HG02885 (cell line): ENCODE results near the gene EFL1.
"Not testable (repeated sequence)": the region's sequence is repeated elsewhere in the genome, so short reads cannot be mapped to it uniquely, and the experiment has no call there.

ENCODE experiments used
- ATAC-seq: cut with Tn5 transposase; IDR thresholded peaks from one replicate; pipeline ENCODE4 v1.9.1; 2021; ENCODE audit warnings: mild to moderate bottlenecking; ENCODE audit not compliant: unreplicated experiment, poor library complexity

EFL1 gene

DNA sequence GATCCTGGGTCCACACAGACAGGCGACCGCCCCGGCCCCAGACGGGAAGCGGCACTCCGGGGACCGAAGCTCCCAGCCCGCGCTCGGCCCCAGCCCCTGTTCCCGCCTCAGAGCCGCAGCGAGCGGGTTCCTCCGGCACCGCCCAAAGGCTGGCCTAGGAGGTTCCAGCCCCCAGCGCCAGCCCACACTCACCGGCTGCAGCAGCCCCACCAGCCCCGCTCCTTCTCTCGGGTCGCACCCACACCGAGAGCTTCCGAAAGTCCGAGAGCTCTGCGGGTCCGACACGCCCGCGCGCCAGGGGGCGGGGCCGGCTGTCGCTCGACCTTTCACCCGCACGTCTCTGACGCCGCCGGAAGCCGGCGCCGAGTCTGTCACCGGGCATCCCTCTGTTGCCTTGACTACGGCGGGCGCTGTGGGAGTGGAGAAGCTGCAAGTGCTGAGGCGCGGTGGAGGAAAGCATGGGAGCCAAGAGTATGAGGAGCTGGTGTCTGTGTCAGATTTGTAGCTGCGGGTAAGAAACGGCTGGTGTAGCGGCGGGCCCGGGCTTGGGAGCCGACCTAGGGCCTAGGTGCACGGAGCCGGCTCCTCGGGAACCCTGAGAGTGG lies at the start of gene EFL1, which contains the start of gene SAXO2:
Gene EFL1 (minus strand): TSS at position 313 of the 605 bp plus-strand sequence. CDS start 956 bp downstream, outside the sequence.
Gene SAXO2 (plus strand): TSS at position 397 of the 605 bp plus-strand sequence. CDS start 62 bp downstream, at position 459.
- peak; percentile 96 for ATAC-seq

DNA sequence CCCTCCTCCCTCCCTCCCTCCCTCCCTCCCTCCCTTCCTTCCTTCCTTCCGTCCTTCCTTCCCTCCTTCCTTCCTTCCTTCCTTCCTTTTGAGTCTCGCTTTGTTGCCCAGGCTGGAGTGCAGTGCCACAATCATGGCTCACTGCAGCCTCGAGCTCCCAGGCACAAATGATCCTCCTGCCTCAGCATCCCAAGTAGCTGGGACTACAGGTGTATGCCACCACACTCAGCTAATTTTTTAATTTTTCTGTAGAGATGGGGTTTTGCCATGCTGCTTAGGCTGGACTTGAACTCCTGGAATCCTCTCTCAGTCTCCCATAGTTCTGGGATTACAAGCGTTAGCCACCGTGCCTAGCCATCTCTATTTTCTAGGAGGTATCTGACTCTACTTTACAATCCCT lies 48.8 kb upstream of the EFL1 start:
- not testable (repeated sequence) for ATAC-seq

DNA sequence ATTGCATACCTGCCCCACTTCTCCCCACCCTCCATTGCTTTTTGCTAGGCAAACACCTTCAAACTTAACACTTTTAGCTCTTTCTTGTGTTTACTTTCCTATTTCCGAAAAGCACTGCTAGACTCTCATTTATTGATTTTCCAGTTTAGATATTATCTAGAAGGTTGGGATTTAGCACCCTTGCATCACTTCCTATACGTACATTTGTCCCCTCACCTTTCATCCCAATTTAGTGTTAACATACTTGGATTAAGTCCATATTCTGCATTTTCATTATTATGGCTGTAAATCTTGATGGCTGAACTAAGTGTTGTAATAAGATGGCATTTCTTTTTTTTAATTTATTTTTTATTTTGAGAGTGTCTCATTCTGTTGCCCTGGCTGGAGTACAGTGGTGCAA lies 47.3 kb upstream of the EFL1 start:
- no peak for ATAC-seq

DNA sequence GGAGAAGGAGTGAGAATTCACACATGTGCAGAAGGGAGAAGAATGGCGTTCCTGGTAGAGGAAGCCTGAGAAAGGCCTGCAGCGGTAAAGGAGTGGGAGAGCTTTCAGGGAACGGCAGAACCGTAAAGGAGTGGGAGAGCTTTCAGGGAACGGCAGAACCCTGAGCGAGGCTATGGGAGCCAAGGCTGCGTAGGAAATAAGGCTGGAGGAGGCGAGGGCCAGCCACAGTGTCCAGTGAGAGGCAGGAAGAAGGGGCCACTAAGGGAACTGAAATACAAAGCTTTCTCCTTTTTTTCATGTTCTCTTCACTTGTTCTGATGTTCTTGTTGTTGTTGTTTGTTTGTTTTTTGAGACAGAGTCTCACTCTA lies 45.2 kb upstream of the EFL1 start:
- ATAC-seq, result no peak

DNA sequence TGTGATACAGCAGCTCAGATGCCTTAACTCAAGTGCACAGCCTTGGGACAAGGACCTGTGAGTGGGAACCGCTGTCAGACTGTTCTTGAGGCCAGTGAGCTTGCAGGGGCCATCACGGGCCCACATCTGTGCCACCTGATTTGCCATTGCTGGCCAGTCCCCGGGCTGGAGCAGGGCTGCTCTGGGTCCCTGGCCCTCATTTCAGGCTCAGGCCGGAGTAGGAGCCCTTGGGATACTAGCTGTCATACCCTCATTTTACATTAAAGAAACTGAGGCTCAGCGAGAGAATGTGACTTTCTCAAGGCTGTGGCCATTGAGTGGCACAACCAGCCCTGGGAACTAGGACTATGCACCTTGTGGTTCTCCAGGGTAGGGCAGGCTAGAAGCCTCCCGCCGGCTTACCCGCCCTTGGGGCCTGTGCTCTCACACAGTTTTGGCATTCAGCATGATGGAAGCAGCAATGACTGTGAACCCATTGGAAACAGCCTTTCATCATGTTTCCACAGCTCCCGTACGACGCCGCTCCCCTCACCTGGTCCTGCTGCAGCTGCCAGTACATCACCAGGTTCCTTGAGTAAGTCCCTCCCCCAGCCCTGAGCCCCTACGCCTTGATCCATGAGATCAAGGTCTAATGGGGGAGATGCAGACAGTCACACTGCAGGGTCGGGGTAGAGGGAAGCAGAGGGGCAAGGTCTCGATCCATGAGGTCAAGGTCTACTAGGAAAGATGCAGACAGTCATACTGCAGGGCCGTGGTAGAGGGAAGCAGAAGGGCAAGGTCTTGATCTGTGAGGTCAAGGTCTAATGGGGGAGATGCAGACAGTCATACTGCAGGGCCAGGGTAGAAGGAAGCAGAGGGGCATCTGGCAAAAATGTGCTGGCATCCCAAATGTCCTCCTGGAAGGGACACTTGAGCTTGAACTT lies 44.5 kb upstream of the EFL1 start:
- ATAC-seq, result no peak

- ATAC-seq, result no peak
Observed at GRCh38 chr15:82305621-82306048, 43.1 kb upstream of the EFL1 start.

GRCh38 chr15:82304778-82305090 lies 42.2 kb upstream of the EFL1 start:
- no peak for ATAC-seq

DNA sequence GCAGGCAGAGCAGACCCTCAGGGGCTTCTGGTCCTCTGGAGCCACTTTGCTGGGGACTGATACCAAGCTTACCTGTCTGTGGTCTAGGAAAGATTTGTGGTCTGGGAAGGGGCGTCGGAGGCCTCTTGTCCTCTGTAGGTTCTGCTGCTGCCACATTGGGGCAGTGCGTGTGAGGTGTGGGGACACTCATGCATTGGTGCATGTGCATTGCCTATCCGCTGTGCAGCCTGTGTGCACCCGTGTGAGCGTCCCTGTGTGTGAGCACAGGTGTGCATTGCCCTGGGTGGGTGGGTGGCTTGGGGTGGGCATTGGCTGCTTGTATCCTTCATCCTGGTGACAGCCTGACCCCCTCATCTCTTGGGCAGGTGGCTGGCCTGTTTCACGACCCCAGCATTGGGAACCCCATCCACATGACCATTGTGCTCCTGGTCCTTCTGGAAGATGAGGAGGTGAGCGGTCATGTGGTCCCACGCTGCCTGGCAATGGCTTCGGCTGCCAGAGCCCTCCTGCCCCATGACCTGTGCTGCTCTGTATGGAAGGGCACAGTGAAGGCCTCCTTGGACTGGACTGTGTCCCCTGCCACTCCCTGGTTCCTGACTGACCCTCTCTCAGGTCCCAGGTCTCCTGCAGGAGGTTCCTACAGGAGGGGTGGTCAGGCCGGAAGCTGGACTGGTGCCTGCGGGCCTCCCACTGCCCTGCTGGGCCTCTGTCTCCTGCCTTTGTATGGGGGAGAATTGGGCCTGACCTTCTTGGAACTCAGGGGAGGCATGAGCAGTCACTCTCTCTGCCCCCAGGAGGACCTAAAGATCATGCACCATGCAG lies 41.6 kb upstream of the EFL1 start:
- no peak for ATAC-seq

DNA sequence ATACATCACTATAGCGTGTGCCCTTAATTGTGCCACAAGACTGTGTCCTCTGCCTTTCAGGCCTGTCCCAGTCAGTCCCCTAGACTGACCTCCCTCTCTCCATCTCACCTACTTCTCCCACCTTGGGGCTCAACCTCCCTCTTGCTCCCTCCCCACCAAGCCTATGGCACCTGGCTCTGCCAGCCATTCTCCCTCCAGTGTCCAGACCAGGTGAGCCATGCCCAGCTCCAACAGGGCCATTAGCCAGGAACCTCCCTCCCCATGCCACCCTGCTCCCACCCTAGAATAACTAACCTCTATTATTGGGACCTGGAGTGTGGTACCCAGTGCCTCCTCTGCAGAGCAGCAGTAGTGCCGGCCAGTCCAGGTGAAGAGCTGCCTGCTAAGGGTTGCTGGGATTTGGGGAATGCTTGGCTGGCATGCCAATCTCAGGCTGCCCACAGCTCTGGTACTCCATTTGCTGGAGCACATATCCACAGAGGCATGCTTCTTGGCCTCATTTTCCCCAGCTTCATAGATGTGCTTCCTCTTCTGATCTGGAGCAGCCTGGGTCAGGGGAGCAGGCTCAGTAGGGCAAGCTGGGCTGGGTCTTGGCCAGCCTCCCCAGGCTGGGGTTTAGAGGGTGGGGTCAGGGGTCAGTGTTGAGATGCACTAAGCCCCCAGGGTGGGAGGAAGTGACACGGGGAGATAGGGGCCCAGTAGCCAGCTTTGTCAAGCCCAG lies 38.9 kb upstream of the EFL1 start:
- ATAC-seq, result no peak

DNA sequence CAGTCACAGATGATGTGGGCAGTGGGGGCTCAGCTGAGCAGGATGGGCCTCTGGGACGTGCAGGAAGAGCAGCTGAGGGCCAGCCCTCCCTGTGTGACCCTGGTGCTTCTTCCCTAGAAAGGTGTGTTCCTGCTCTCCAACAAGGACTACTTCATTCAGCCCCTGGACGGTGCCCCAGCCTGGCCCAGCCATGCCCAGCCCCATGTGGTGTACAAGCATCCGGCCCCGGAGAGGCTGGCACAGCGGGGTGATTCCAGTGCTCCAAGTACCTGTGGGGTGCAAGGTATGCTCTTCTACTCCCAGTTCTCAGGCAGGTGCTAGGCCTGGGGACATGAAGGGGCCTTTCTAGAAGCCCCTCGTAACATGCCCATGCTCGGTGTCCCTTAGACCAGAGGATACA lies 38.3 kb upstream of the EFL1 start:
- no peak for ATAC-seq

DNA sequence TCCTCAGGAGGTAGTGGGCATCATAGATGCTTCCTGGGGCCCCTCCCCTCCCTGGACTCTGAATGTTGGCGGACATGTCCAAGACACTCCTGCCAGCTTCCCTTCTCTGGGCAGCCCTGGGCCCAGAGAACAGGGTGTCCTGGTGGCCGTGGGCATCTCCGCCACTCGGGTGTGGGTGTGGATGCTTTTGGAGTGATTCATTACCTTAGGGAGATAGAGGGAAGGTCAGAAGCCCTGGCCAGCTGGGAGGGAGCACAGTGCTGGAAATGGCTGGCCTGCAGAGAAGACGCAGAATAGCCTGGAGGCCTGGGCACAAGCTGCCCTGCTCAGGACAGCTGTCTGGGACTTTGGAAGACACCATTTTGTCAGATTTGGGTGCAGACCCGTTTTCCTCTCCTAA lies 37.8 kb upstream of the EFL1 start:
- not testable (repeated sequence) for ATAC-seq

DNA sequence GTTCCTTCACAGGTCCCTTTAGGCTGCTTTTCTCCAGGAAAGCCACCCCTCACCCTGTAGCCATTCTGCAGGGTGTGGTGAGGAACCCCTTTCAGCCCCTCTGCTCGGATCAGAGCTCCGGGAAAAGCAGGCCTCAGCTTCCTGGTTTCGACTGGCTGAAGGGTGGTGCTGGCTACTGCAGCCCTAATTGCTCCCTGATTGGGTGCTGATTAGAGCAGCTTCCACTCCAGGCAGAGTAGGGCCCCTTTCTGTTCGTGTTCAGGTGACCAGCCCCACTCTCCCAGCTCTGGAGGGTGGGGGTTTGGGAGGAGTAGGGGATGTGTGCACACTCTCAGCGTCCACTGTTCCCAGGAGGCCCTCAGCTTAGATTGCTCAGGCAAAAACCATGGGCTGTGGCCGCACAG lies 37.0 kb upstream of the EFL1 start:
- not testable (repeated sequence) for ATAC-seq

DNA sequence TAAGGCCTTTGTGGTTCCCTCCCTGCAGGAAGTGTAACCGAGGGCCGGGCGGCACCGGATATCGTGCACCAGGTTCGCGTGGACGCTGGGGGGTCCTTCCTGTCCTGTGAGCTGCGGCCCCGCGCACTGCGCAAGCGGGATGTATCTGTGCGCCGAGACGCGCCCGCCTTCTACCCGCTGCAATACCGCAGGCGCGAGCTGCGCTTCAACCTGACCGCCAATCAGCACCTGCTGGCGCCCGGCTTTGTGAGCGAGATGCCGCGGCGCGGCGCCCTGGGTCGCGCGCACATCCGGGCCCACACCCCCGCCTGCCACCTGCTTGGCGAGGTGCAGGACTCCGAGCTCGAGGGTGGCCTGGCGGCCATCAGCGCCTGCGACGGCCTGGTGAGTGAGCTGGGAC lies 36.0 kb upstream of the EFL1 start:
- ATAC-seq, result no peak

- no peak for ATAC-seq
Observed at GRCh38 chr15:82298032-82298431, 35.5 kb upstream of the EFL1 start.

- ATAC-seq, result no peak
Observed at GRCh38 chr15:82297546-82297945, 35.0 kb upstream of the EFL1 start.

DNA sequence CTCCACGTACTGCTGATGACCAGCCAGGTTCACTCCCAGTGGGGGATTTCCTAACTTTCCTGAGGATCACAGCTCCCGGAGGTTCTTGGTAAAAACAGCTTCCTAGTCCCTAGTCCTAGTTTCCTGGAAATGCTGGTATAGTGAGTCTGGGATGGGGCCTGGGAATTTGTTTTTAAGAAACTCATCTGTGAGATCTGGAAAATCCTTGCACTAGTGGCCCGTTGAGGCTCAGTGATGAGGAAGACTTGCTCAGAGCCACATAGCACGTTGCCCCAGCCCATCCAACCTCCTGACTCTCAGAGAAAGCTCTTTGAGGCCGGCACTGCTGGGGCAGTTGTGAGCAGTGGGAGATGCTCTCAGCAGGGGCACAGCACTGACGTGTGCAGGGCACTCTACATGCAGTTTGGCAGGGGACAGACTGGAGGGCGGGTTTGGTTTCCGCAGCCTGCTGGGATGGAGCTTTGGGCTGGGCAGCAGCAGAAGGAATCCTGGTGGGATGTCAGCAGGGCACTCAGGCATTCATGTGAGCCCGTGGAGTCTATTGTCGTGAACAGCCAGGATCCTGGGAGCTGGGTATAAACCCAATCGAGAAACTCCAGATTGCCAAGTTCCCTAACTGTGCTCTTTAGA lies 31.6 kb upstream of the EFL1 start:
- ATAC-seq, result no peak

DNA sequence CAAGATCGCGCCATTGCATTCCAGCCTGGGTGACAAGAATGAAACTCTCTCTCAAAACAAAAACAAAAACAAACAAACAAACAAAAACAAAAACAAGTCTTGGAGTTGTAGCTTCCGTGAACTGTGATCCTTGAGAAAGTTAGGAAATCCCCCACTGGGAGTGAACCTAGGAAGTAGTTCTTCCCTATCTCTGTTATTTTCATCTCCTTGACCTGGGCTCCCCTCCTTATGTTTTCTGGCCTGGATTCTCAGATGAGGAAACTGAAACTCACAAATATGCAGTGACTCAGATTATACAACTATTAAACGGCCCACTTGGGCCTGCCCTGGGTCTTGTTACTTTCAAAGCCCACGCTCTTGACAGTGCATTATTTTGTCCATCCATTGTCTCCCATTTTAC lies 29.7 kb upstream of the EFL1 start:
- no peak for ATAC-seq

GRCh38 chr15:82288202-82288601 lies 25.7 kb upstream of the EFL1 start:
- ATAC-seq, result not testable (repeated sequence)

DNA sequence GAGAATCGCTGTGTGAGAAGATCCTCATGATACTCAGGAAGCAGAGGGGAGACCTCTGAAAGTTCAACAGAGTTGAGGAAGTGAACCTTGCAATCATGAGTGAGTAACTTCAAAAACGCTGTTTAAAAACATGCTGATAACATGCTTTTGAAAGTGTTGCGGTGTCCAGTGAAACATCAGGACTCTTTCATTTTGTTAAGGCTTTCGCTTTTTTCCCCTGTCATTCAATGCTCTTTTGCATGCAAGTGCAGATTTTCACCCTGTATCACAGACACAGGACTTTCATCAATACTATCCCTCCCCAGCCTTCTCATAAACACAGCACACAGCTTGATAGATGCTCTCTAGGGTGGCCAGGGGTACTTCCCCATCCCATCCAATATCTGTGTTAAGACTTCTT lies 23.9 kb upstream of the EFL1 start:
- peak; percentile 95 for ATAC-seq

DNA sequence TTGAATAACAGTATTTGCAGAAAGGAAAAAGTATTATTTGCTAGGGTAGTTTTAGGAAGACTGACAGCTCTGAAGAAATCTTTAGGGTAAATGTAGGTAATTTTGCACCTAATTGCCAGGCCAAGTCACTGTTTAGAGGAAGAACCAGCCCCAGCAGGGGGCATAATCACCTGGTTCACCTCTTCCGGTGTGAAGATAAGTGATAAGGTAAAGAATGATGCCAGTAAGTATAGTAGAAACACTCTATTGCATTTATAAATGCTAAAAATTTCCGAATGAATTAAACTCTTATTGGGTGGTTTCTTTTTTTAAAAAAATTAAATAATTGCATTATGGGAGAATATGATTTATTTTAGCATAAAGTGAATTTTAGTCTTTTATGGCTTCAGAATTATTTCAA lies 21.8 kb upstream of the EFL1 start:
- ATAC-seq, result not testable (repeated sequence)
